PC-3 (cell line): Measurements from ENCODE around the gene COASY.

Experiments
- EZH2phosphoT487 ChIP-seq: fragments of 300-600 bp; sonication (generic); IDR thresholded peaks from 2 replicates; pipeline ENCODE4 v1.6.1; 2018; ENCODE audit warnings: mild to moderate bottlenecking, antibody characterized with exemption, low read length, borderline replicate concordance
- TF ChIP-seq, protein P1 (sequence below): fragments of 300-600 bp; sonication (generic); conservative IDR thresholded peaks from 2 replicates; pipeline ENCODE4 v1.5.1; 2017; ENCODE audit warnings: antibody characterized with exemption, low read depth, mild to moderate bottlenecking, low read length

GRCh38 chr17:42560246-42560645, 1.7 kb upstream of the COASY start:
- TF ChIP-seq, protein P1, sequence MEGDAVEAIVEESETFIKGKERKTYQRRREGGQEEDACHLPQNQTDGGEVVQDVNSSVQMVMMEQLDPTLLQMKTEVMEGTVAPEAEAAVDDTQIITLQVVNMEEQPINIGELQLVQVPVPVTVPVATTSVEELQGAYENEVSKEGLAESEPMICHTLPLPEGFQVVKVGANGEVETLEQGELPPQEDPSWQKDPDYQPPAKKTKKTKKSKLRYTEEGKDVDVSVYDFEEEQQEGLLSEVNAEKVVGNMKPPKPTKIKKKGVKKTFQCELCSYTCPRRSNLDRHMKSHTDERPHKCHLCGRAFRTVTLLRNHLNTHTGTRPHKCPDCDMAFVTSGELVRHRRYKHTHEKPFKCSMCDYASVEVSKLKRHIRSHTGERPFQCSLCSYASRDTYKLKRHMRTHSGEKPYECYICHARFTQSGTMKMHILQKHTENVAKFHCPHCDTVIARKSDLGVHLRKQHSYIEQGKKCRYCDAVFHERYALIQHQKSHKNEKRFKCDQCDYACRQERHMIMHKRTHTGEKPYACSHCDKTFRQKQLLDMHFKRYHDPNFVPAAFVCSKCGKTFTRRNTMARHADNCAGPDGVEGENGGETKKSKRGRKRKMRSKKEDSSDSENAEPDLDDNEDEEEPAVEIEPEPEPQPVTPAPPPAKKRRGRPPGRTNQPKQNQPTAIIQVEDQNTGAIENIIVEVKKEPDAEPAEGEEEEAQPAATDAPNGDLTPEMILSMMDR = no peak
- no peak for TF ChIP-seq EZH2phosphoT487
